ENCODE measurements around the gene SLC25A33.
"Not testable (repeated sequence)": the region's sequence is repeated elsewhere in the genome, so short reads cannot be mapped to it uniquely, and the experiment has no call there.

The SLC25A33 gene

GRCh38 chr1:9557624-9558023, 18.4 kb downstream of the SLC25A33 start:
- DNase-seq (ENCODE audit: low spot score): no peak
- no peak overlapping the region for H3K4me3 ChIP-seq
- no peak overlapping the region for H3K27ac ChIP-seq
- TF ChIP-seq CTCF (IDR thresholded peaks at IDR 0.05): no peak

- Histone ChIP-seq H3K4me3 (no peak overlapping the region), H3K27ac (no peak overlapping the region)
- no peak for DNase-seq (ENCODE audit: low spot score)
- no peak for TF ChIP-seq CTCF (IDR thresholded peaks at IDR 0.05)
These were observed 19.1 kb downstream of the SLC25A33 start for GRCh38 chr1:9558271-9558945.

GRCh38 chr1:9558946-9559545, 19.8 kb downstream of the SLC25A33 start:
- Histone ChIP-seq H3K4me3 (no peak overlapping the region), H3K27ac (no peak overlapping the region)
- TF ChIP-seq CTCF (IDR thresholded peaks at IDR 0.05): no peak
- DNase-seq (ENCODE audit: low spot score): no peak

GRCh38 chr1:9559673-9560072, 20.4 kb downstream of the SLC25A33 start:
- no peak for TF ChIP-seq CTCF (IDR thresholded peaks at IDR 0.05)
- H3K4me3 ChIP-seq: no peak overlapping the region
- DNase-seq (ENCODE audit: low spot score): no peak
- no peak overlapping the region for H3K27ac ChIP-seq

GRCh38 chr1:9560090-9560489, 20.8 kb downstream of the SLC25A33 start:
- not testable (repeated sequence) for DNase-seq (ENCODE audit: low spot score); H3K4me3 ChIP-seq; H3K27ac ChIP-seq

- Histone ChIP-seq H3K4me3 (no peak overlapping the region), H3K27ac (no peak overlapping the region)
- TF ChIP-seq CTCF (IDR thresholded peaks at IDR 0.05): no peak
- DNase-seq (ENCODE audit: low spot score): no peak
These were observed 22.2 kb downstream of the SLC25A33 start for GRCh38 chr1:9561429-9561828.

GRCh38 chr1:9569267-9569666, 30.0 kb downstream of the SLC25A33 start:
- no peak for TF ChIP-seq CTCF (IDR thresholded peaks at IDR 0.05)
- no peak for DNase-seq (ENCODE audit: low spot score)
- no peak overlapping the region for H3K4me3 ChIP-seq
- no peak overlapping the region for H3K27ac ChIP-seq

GRCh38 chr1:9570886-9571529, 31.7 kb downstream of the SLC25A33 start:
- H3K27ac ChIP-seq; DNase-seq (ENCODE audit: low spot score); H3K4me3 ChIP-seq: not testable (repeated sequence)
